K562 (cell line): Measurements from ENCODE around the gene PSAP. TPM values are rescaled to one million over a fixed set of nuclear protein-coding genes. Genes with fewer than 3 reads are reported as not detected.

ENCODE experiments used
- ATAC-seq: fragments of 200-7000 bp; cut with Tn5 transposase; 3 replicates; pipeline ENCODE4 v1.9.1; 2020; ENCODE audit warnings: moderate library complexity
- BruUV-seq: library from RNA; stranded (reverse); fragments of 400-500 nt; replicated peaks from 2 replicates; lab custom pipeline; 2021; lab: Mats Ljungman, UMichigan
- CTCF ChIA-PET: fragments of 300-600 bp; formaldehyde crosslinking; extraction: SDS; loops from one replicate; lab custom pipeline; 2021; ENCODE audit warnings: low intra/inter-chr PET ratio; lab: Yijun Ruan, JAX
- POLR2A ChIA-PET: fragments of 300-600, 350-650 bp; sonication (Branson Sonifier 250); formaldehyde crosslinking; extraction: SDS; loops from one replicate; lab custom pipeline; 2021; ENCODE audit warnings: antibody characterized with exemption, inconsistent platforms; lab: Yijun Ruan, JAX
- DNase-seq, 4 experiments: peaks; one replicate each; pipeline versions ENCODE4 v3.0.0 to v3.0.0-alpha.2; 2011 to 2018; ENCODE audit warnings: low spot score in 3 of 4, mixed read lengths in 3 of 4; ENCODE audit errors: extremely low read depth in 1 of 4
- FAIRE-seq: peaks from 2 replicates; lab custom pipeline; 2011; peaks lifted over from hg19 to GRCh38; lab: Jason Lieb, UNC
- H2AFZ ChIP-seq: 2 replicates; pipeline ENCODE4 v1.6.0; 2011; ENCODE audit warnings: low read depth, low read length, control low read depth, inconsistent platforms
- H3K27ac ChIP-seq: fragments of 200-600 bp; 3 replicates; pipeline ENCODE4 v1.8.0; 2011; ENCODE audit warnings: low read depth, mild to moderate bottlenecking, control low read depth, inconsistent platforms, low read length, moderate library complexity, mixed read lengths; ENCODE audit errors: extremely low read depth
- H3K27me3 ChIP-seq, 2 experiments: fragments of 300-600 bp in 1 of 2; 2 replicates in 1 of 2; 3 replicates in 1 of 2; pipeline versions ENCODE4 v1.6.0 to v1.8.0; 2011; ENCODE audit warnings: inconsistent platforms in 2 of 2, low read length in 2 of 2, mild to moderate bottlenecking in 1 of 2, mixed read lengths in 1 of 2, moderate library complexity in 1 of 2; ENCODE audit not compliant: control insufficient read depth in 2 of 2, insufficient read depth in 2 of 2
- H3K36me3 ChIP-seq: fragments of 300-600 bp; 3 replicates; pipeline ENCODE4 v1.8.0; 2011; ENCODE audit warnings: mild to moderate bottlenecking, low read length, inconsistent platforms; ENCODE audit not compliant: control insufficient read depth, insufficient read depth
- H3K4me1 ChIP-seq, 2 experiments: fragments of 200-600 bp in 1 of 2; replicated peaks in 1 of 2; 2 replicates in 1 of 2; 3 replicates in 1 of 2; pipeline versions ENCODE4 v1.5.1 to v1.8.0; 2011; ENCODE audit warnings: inconsistent platforms in 2 of 2, low read length in 2 of 2, mild to moderate bottlenecking in 1 of 2, mixed read lengths in 1 of 2, moderate library complexity in 1 of 2; ENCODE audit not compliant: control insufficient read depth in 2 of 2, insufficient read depth in 2 of 2
- H3K4me2 ChIP-seq: 2 replicates; pipeline ENCODE4 v1.6.1; 2011; ENCODE audit warnings: low read length, control low read depth, inconsistent platforms, mixed read lengths; ENCODE audit not compliant: insufficient read depth
- H3K4me3 ChIP-seq: fragments of 200-600 bp; sonication (generic), shearing (Covaris generic); 2 replicates; pipeline ENCODE4 v1.5.1; 2016; ENCODE audit warnings: control low read depth, inconsistent platforms
- H3K79me2 ChIP-seq: fragments of 200-600 bp; 3 replicates; pipeline ENCODE4 v1.8.0; 2011; ENCODE audit warnings: low read length, inconsistent platforms; ENCODE audit not compliant: control insufficient read depth, insufficient read depth
- H3K9ac ChIP-seq, 2 experiments: 2 replicates each; pipeline versions ENCODE4 v1.6.0 to v1.6.1; 2011; ENCODE audit warnings: low read depth in 2 of 2, low read length in 2 of 2, control low read depth in 1 of 2, inconsistent platforms in 1 of 2, mild to moderate bottlenecking in 1 of 2, mixed read lengths in 1 of 2; ENCODE audit not compliant: insufficient read depth in 1 of 2
- H3K9me1 ChIP-seq: one replicate; pipeline ENCODE4 v1.6.0; 2011; ENCODE audit warnings: inconsistent platforms, mild to moderate bottlenecking, low read length, moderate library complexity; ENCODE audit not compliant: control insufficient read depth, insufficient read depth
- H3K9me3 ChIP-seq: replicated peaks from 2 replicates; pipeline ENCODE4 v1.5.1; 2011; ENCODE audit warnings: low read depth, low read length, inconsistent platforms; ENCODE audit not compliant: control insufficient read depth, insufficient read depth
- H4K20me1 ChIP-seq: replicated peaks from 2 replicates; pipeline ENCODE4 v1.6.1; 2011; ENCODE audit warnings: low read length, inconsistent platforms, mixed read lengths; ENCODE audit not compliant: control insufficient read depth, insufficient read depth
- BRD4 ChIP-seq: fragments of 200-600 bp; sonication (generic); IDR thresholded peaks from 2 replicates; pipeline ENCODE4 v1.6.1; 2017; ENCODE audit warnings: inconsistent platforms
- GATAD2B ChIP-seq: fragments of 450-650 bp; IDR thresholded peaks from 2 replicates; pipeline ENCODE4 v1.6.1; 2017; ENCODE audit warnings: mild to moderate bottlenecking, borderline replicate concordance
- HMGXB4 ChIP-seq: sonication (generic); formaldehyde crosslinking; IDR thresholded peaks from 2 replicates; pipeline ENCODE4 v1.8.1; 2023; ENCODE audit warnings: mild to moderate bottlenecking, missing genetic modification reagents
- L3MBTL2 ChIP-seq: fragments of 450-650 bp; IDR thresholded peaks from 2 replicates; pipeline ENCODE4 v1.6.1; 2016; ENCODE audit warnings: mild to moderate bottlenecking, moderate library complexity
- MECOM ChIP-seq: fragments of 250-450 bp; sonication (Bioruptor Pico); IDR thresholded peaks from 2 replicates; pipeline ENCODE4 v1.8.0; 2022; ENCODE audit warnings: inconsistent platforms
- MYC ChIP-seq, 2 experiments: fragments of 250-450 bp in 1 of 2; sonication (Bioruptor Pico) in 1 of 2; IDR thresholded peaks; 2 replicates each; pipeline versions ENCODE4 v1.5.1 to v1.6.1; 2012 to 2021; ENCODE audit warnings: low read depth in 2 of 2, borderline replicate concordance in 1 of 2, improper control_type of control experiment in 1 of 2, low read length in 1 of 2, mild to moderate bottlenecking in 1 of 2, moderate library complexity in 1 of 2
- NR2C2 ChIP-seq, 2 experiments: fragments of 200-800 bp in 1 of 2; sonication (Bioruptor generic) in 1 of 2; sonication (generic) in 1 of 2; formaldehyde crosslinking in 1 of 2; IDR thresholded peaks; 2 replicates each; pipeline versions ENCODE4 v1.6.1 to v1.8.0; 2016 to 2022; ENCODE audit warnings: mild to moderate bottlenecking in 1 of 2, missing compliant biosample characterization in 1 of 2, missing genetic modification characterization in 1 of 2, missing genetic modification reagents in 1 of 2
- RAD21 ChIP-seq, 2 experiments: fragments of 250-450 bp in 1 of 2; fragments of 450-650 bp in 1 of 2; sonication (Bioruptor Pico) in 1 of 2; formaldehyde crosslinking in 1 of 2; IDR thresholded peaks in 1 of 2; conservative IDR thresholded peaks in 1 of 2; 2 replicates each; pipeline versions ENCODE4 v1.4.0 to v1.8.0; 2020 to 2022; ENCODE audit warnings: mild to moderate bottlenecking in 2 of 2, moderate library complexity in 1 of 2
- STAG1 ChIP-seq: sonication (generic); formaldehyde crosslinking; IDR thresholded peaks from 2 replicates; pipeline ENCODE4 v1.5.0; 2020; ENCODE audit warnings: missing genetic modification reagents, borderline replicate concordance
- ZBTB7A ChIP-seq: IDR thresholded peaks from 2 replicates; pipeline ENCODE4 v1.6.1; 2011; ENCODE audit warnings: low read depth, mild to moderate bottlenecking, low read length, moderate library complexity, borderline replicate concordance; ENCODE audit not compliant: control insufficient read depth
- ZNF586 ChIP-seq: fragments of 450-650 bp; formaldehyde crosslinking; conservative IDR thresholded peaks from 2 replicates; pipeline ENCODE4 v1.4.0; 2020; ENCODE audit warnings: mild to moderate bottlenecking, moderate library complexity
- WGBS: fragments of 100-300 bp; shearing (Covaris generic); methylation state at CpG from one replicate; pipeline ENCODE4 v1.1.6; 2016; ENCODE audit warnings: low coverage, mixed read lengths; ENCODE audit not compliant: insufficient coverage; ENCODE audit errors: missing lambda C conversion rate; 5-methylcytosine and 5-hydroxymethylcytosine counted together
- in situ Hi-C: fragments of 300-500 bp; cut with MboI; formaldehyde crosslinking; loops from 4 replicates; pipeline ENCODE4 v1.15.0; 2018; ENCODE audit warnings: inconsistent platforms, mixed read lengths
- intact Hi-C: fragments of 100-400 bp; cut with micrococcal nuclease; formaldehyde crosslinking; loops from 2 replicates; pipeline ENCODE4 v1.14.2; 2022
- polyA plus RNA-seq, 8 experiments: library from polyadenylated mRNA; depleted of rRNA in 4 of 8; stranded (reverse) in 5 of 8; unstranded in 3 of 8; fragments of >200 nt; fragmentation: Nextera tagmentation in 2 of 8; fragmentation: Illumina TruSeq in 1 of 8; extraction: Ambion mirVana in 2 of 8; extraction: Trizol in 1 of 8; gene quantifications; 2 replicates each; pipeline versions ENCODE4 v1.2.1 to v1.2.3, GENCODE V29; 2011 to 2014; ENCODE audit warnings: inconsistent platforms in 1 of 8, missing spikeins in 1 of 8
- total RNA-seq, 7 experiments: library from RNA; depleted of rRNA in 6 of 7; stranded (reverse); fragments of >200 nt in 6 of 7; fragmentation: Illumina TruSeq in 2 of 7; extraction: Trizol in 2 of 7; gene quantifications; 2 replicates each; pipeline versions ENCODE4 v1.2.1 to v1.2.3, GENCODE V29; 2011 to 2021; ENCODE audit warnings: low replicate concordance in 1 of 7
- TF ChIP-seq, protein P1 (sequence below): fragments of 450-650 bp; IDR thresholded peaks from 2 replicates; pipeline ENCODE4 v1.6.1; 2017; ENCODE audit warnings: mild to moderate bottlenecking, moderate library complexity

The PSAP gene
- total and polyA plus RNA-seq, 9 of the 15 experiments (the other 6 are each of a cell fraction or from before 2014, with no cell fraction given) = 245 to 700 (median 429) TPM

DNA sequence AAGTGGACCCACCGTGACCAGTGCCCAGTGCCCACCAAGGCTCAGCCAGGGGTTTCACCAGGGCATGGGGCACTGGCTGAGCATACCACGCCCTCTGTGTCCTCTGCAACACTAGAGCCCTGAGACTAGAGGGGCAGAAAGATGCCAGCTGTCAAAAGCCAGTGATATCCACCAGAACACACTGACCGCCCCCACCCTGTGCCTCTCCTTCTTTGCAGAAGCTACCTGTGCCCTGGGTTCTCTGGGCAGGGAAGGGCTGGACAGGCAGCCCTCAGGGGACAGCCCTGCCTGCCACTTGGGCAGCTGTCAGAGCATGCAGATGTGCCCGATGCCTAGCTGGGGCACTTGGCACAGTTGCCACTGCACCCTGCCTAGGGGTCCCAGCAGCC is 78.2 kb downstream of the PSAP start:
- TF ChIP-seq ZNF586 = no peak
- no peak for TF ChIP-seq L3MBTL2
- TF ChIP-seq ZBTB7A = no peak
- peak; percentile 58; the same call in 1 of the 2 replicates for TF ChIP-seq HMGXB4 (CRISPR knock-in tag)
- TF ChIP-seq MECOM (CRISPR knock-in tag) = no peak
- 0 out of 2 replicates have a peak, but pooled peaks have one; percentile 24 for TF ChIP-seq STAG1
- TF ChIP-seq NR2C2 (CRISPR knock-in tag; IDR thresholded peaks at IDR 0.05) = no peak
- TF ChIP-seq NR2C2 (tag; IDR thresholded peaks at IDR 0.05) = no peak
- no peak for TF ChIP-seq BRD4
- TF ChIP-seq, protein P1, sequence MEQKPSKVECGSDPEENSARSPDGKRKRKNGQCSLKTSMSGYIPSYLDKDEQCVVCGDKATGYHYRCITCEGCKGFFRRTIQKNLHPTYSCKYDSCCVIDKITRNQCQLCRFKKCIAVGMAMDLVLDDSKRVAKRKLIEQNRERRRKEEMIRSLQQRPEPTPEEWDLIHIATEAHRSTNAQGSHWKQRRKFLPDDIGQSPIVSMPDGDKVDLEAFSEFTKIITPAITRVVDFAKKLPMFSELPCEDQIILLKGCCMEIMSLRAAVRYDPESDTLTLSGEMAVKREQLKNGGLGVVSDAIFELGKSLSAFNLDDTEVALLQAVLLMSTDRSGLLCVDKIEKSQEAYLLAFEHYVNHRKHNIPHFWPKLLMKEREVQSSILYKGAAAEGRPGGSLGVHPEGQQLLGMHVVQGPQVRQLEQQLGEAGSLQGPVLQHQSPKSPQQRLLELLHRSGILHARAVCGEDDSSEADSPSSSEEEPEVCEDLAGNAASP = no peak
- no peak for TF ChIP-seq GATAD2B
- TF ChIP-seq MYC (IDR thresholded peaks at IDR 0.05; ENCODE audit: low read depth, low read length) = no peak
- TF ChIP-seq MYC (CRISPR knock-in tag; IDR thresholded peaks at IDR 0.05; ENCODE audit: borderline replicate concordance, low read depth) = 0 out of 2 replicates have a peak, but pooled peaks have one; percentile 48
- TF ChIP-seq RAD21 (CRISPR knock-in tag; conservative IDR thresholded peaks at IDR 0.05 in 1 of 2, IDR thresholded peaks at IDR 0.05 in 1 of 2) = no peak
- TF ChIP-seq, all 486 proteins: peak for 3
- no peak for ATAC-seq
- no peaks in the 10 kb centered on the region for H3K27me3 ChIP-seq
- H3K27ac ChIP-seq = no peak overlapping the region
- 0 out of 2 replicates have a peak, but pooled peaks cover 3% of the 10 kb centered on the region for H4K20me1 ChIP-seq
- H3K79me2 ChIP-seq = no peaks in the 10 kb centered on the region; the same call in 2 of the 3 replicates
- intact Hi-C loops (no loop called here), in situ Hi-C loops (no loop called here)
- FAIRE-seq = no peak
- WGBS = 50% methylated on average over 4 of the region's 4 CpGs
- ChIA-PET POLR2A (interaction anchor here (0.5 to 2.3 kb wide), 13 partner anchors 9 to 287 kb away, joined by 3 to 12 read pairs (median 3); no protein-coding TSS in a partner anchor), CTCF (no interaction called here)
- DNase-seq = no peak
- peaks cover 30 to 35% of the 10 kb centered on the region in 2 experiments for H3K4me1 ChIP-seq
- no TSS peak for BruUV-seq
- peak overlapping the region; percentile 73 for H3K4me2 ChIP-seq
- peak overlapping the region; percentile 90 for H2AFZ ChIP-seq
- no peaks in the 10 kb centered on the region for H3K9me1 ChIP-seq
- no peaks in the 10 kb centered on the region for H3K9me3 ChIP-seq
- H3K36me3 ChIP-seq = no peaks in the 10 kb centered on the region
- peak overlapping the region; percentile 49 for H3K4me3 ChIP-seq
- peak overlapping the region; percentile 49 to 90; a peak in 3 of 4 replicates for H3K9ac ChIP-seq
